OCI-LY1 (cell line): ENCODE measurements around the gene IL36RN.

Experiments
- H2AFZ ChIP-seq: fragments of 200-600 bp; sonication (generic), shearing (Covaris generic); 2 replicates; pipeline ENCODE4 v1.6.0; 2014; ENCODE audit warnings: antibody characterized with exemption, mild to moderate bottlenecking, low read length
- H3F3A ChIP-seq: fragments of 200-600 bp; sonication (generic), shearing (Covaris generic); 2 replicates; pipeline ENCODE4 v1.6.0; 2014; ENCODE audit warnings: mild to moderate bottlenecking, antibody characterized with exemption, low read length, moderate library complexity; ENCODE audit not compliant: insufficient read depth
- H3K27ac ChIP-seq: fragments of 200-600 bp; sonication (generic); 2 replicates; pipeline ENCODE4 v1.5.1; 2014; ENCODE audit warnings: low read length, mixed run types, mild to moderate bottlenecking, low read depth; ENCODE audit not compliant: poor library complexity, severe bottlenecking
- H3K27me3 ChIP-seq: fragments of 200-600 bp; sonication (generic); 2 replicates; pipeline ENCODE4 v1.6.0; 2014; ENCODE audit warnings: antibody characterized with exemption, mild to moderate bottlenecking, low read length, moderate library complexity; ENCODE audit not compliant: insufficient read depth
- H3K36me3 ChIP-seq: fragments of 200-600 bp; sonication (generic); 2 replicates; pipeline ENCODE4 v1.6.1; 2014; ENCODE audit warnings: mild to moderate bottlenecking, antibody characterized with exemption, low read length, moderate library complexity, mixed read lengths; ENCODE audit not compliant: insufficient read depth
- H3K4me1 ChIP-seq: fragments of 200-600 bp; sonication (generic); 2 replicates; pipeline ENCODE4 v1.5.1; 2014; ENCODE audit warnings: mild to moderate bottlenecking, low read length, moderate library complexity; ENCODE audit not compliant: insufficient read depth, severe bottlenecking
- H3K4me2 ChIP-seq: fragments of 200-600 bp; sonication (generic), shearing (Covaris generic); 2 replicates; pipeline ENCODE4 v1.6.1; 2014; ENCODE audit warnings: low read length
- H3K4me3 ChIP-seq: fragments of 200-600 bp; sonication (generic); 2 replicates; pipeline ENCODE4 v1.5.1; 2014; ENCODE audit warnings: low read length, low read depth, mild to moderate bottlenecking, mixed read lengths; ENCODE audit not compliant: poor library complexity, severe bottlenecking
- H3K79me2 ChIP-seq: fragments of 200-600 bp; shearing (Covaris generic); 2 replicates; pipeline ENCODE4 v1.6.1; 2016; ENCODE audit warnings: mixed run types, low read length, mixed read lengths; ENCODE audit not compliant: insufficient read depth
- H3K9ac ChIP-seq: fragments of 200-600 bp; sonication (generic), shearing (Covaris generic); 2 replicates; pipeline ENCODE4 v1.6.1; 2014; ENCODE audit warnings: mild to moderate bottlenecking, low read length, mixed read lengths
- H3K9me2 ChIP-seq: fragments of 200-600 bp; sonication (generic), shearing (Covaris generic); 2 replicates; pipeline ENCODE4 v1.6.1; 2014; ENCODE audit warnings: low read depth, mild to moderate bottlenecking, low read length, mixed read lengths
- H3K9me3 ChIP-seq: fragments of 200-600 bp; shearing (Covaris generic); 2 replicates; pipeline ENCODE4 v1.6.1; 2014; ENCODE audit warnings: low read length, mixed read lengths
- H4K20me1 ChIP-seq: fragments of 200-600 bp; sonication (generic), shearing (Covaris generic); 2 replicates; pipeline ENCODE4 v1.6.0; 2016; ENCODE audit warnings: mild to moderate bottlenecking, low read length; ENCODE audit not compliant: insufficient read depth
- EZH2 ChIP-seq: fragments of 200-600 bp; sonication (generic), shearing (Covaris generic); IDR thresholded peaks from 2 replicates; pipeline ENCODE4 v1.8.0; 2017; ENCODE audit warnings: borderline replicate concordance, mixed run types, mild to moderate bottlenecking, antibody characterized with exemption, low read length, moderate library complexity, mixed read lengths
- TF ChIP-seq, protein P1 (sequence below): fragments of 200-600 bp; sonication (generic), shearing (Covaris generic); IDR thresholded peaks from 2 replicates; pipeline ENCODE4 v1.5.1; 2017; ENCODE audit warnings: mild to moderate bottlenecking, antibody characterized with exemption, low read length, moderate library complexity, mixed read lengths

IL36RN gene

DNA sequence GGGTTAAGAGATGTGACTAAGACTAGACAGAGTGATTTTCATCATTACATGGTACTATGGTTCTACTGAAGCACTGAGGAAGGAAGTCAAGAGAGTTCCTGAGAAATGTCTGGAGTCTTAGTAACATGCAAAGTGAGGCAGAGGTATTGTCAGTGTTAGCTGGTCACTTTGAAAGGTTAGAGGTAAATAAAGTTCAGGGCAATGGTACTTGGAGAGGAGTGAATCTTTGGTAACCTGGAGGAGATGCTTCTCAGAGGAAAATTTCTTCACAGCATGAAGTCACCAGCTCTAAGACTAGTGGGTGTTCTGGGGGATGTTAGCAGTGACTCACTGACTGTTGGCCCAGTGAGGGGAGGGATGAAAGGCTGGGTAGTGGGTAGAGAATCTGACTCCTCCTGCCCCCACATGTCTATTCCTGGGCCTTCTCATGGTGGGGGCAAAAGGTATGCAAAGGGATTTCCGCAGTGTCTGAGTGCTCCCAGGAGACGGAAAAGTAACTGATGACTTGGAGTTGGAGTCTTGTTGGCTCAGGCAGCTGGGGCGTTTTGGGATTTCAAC, 45.1 kb downstream of the IL36RN start:
- H3K4me1 ChIP-seq: no peaks in the 10 kb centered on the region
- H2AFZ ChIP-seq: no peak overlapping the region
- H3K79me2 ChIP-seq: no peaks in the 10 kb centered on the region
- H3K27me3 ChIP-seq: no peaks in the 10 kb centered on the region; the same call in 1 of the 2 replicates
- H3F3A ChIP-seq: no peaks in the 10 kb centered on the region
- H3K27ac ChIP-seq: no peak overlapping the region
- TF ChIP-seq EZH2: no peak
- TF ChIP-seq, protein P1, sequence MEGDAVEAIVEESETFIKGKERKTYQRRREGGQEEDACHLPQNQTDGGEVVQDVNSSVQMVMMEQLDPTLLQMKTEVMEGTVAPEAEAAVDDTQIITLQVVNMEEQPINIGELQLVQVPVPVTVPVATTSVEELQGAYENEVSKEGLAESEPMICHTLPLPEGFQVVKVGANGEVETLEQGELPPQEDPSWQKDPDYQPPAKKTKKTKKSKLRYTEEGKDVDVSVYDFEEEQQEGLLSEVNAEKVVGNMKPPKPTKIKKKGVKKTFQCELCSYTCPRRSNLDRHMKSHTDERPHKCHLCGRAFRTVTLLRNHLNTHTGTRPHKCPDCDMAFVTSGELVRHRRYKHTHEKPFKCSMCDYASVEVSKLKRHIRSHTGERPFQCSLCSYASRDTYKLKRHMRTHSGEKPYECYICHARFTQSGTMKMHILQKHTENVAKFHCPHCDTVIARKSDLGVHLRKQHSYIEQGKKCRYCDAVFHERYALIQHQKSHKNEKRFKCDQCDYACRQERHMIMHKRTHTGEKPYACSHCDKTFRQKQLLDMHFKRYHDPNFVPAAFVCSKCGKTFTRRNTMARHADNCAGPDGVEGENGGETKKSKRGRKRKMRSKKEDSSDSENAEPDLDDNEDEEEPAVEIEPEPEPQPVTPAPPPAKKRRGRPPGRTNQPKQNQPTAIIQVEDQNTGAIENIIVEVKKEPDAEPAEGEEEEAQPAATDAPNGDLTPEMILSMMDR: no peak
- H3K9me3 ChIP-seq: no peaks in the 10 kb centered on the region
- H3K9me2 ChIP-seq: no peaks in the 10 kb centered on the region
- no peak overlapping the region for H3K4me2 ChIP-seq
- no peak overlapping the region for H3K9ac ChIP-seq
- H3K36me3 ChIP-seq: no peaks in the 10 kb centered on the region
- H4K20me1 ChIP-seq: no peaks in the 10 kb centered on the region
- no peak overlapping the region for H3K4me3 ChIP-seq

DNA sequence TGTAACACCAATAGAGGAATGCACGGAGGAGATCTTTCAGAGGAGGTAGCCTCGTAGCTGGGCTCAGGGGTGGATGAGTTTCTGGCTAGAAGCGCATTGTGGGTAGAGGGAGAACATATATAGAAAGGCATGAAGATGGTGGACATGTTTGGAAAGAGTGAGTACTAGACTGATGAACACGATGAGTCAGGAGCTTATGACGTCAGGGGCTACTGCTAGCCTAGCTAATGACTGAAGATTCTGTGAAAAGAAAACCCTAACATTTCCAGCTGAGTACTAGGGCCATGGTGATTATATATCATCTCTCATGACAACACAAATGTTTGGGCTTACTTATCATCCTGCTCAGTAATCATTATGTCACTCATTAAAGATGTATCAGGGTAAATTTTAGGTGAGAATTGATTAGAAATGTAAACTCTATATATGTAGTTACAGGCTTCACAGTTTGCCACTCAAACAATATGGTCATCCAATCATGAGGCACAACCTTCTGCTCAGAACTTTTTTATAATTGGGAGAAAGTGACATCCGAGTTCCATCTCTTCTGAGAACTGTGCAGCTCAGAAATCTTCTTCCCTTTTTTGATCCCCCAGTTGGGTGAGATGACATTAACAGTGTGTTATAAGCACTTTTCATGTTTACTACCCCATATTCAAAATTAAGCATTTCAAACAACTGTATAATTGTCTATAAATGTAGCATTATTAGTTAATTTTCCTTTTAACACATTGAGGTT, 46.2 kb downstream of the IL36RN start:
- H3F3A ChIP-seq: no peaks in the 10 kb centered on the region
- no peak overlapping the region for H2AFZ ChIP-seq
- H3K27me3 ChIP-seq: no peaks in the 10 kb centered on the region; the same call in 1 of the 2 replicates
- no peaks in the 10 kb centered on the region for H4K20me1 ChIP-seq
- no peaks in the 10 kb centered on the region for H3K36me3 ChIP-seq
- no peaks in the 10 kb centered on the region for H3K4me1 ChIP-seq
- no peaks in the 10 kb centered on the region for H3K79me2 ChIP-seq
- TF ChIP-seq, protein P1: no peak
- H3K27ac ChIP-seq: no peak overlapping the region
- H3K9ac ChIP-seq: no peak overlapping the region
- H3K4me2 ChIP-seq: no peak overlapping the region
- H3K9me3 ChIP-seq: no peaks in the 10 kb centered on the region
- H3K4me3 ChIP-seq: no peak overlapping the region
- no peaks in the 10 kb centered on the region for H3K9me2 ChIP-seq

DNA sequence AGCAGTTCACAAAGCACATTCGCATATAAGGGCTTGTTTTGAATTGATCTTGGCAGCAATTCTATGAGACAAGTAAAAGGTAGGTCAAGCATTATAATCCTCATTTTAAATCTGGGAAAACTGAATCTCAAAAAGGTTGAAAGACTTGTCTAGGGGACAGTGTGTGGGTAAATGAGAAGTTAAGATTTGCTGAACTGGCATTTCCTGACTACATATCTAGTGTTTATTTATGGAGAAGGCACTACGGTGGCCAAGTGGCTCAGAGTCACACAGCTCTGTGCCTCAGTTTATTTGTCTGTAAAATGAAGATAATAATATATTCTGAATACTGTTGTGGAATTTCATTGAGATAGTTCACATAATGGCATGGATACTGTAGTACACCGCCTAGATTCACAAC, 52.1 kb downstream of the IL36RN start:
- no peaks in the 10 kb centered on the region for H4K20me1 ChIP-seq
- H3K4me1 ChIP-seq: peaks cover 3% of the 10 kb centered on the region
- H3K27ac ChIP-seq: no peak overlapping the region
- H3K27me3 ChIP-seq: no peaks in the 10 kb centered on the region
- H3K4me2 ChIP-seq: no peak overlapping the region
- H3K4me3 ChIP-seq: no peak overlapping the region
- no peaks in the 10 kb centered on the region for H3K9me3 ChIP-seq
- H3K9ac ChIP-seq: no peak overlapping the region
- H2AFZ ChIP-seq: no peak overlapping the region
- H3K79me2 ChIP-seq: no peaks in the 10 kb centered on the region
- H3K36me3 ChIP-seq: no peaks in the 10 kb centered on the region
- no peaks in the 10 kb centered on the region for H3K9me2 ChIP-seq
- TF ChIP-seq, protein P1: no peak
- no peak for TF ChIP-seq EZH2
- H3F3A ChIP-seq: no peaks in the 10 kb centered on the region
